ENCODE results near the gene SGSM2.
A peak's percentile ranks its signal among the peaks of the same experiment; 100 is the strongest.
"Not testable (repeated sequence)": the region's sequence is repeated elsewhere in the genome, so short reads cannot be mapped to it uniquely, and the experiment has no call there.

Gene SGSM2, protein sequence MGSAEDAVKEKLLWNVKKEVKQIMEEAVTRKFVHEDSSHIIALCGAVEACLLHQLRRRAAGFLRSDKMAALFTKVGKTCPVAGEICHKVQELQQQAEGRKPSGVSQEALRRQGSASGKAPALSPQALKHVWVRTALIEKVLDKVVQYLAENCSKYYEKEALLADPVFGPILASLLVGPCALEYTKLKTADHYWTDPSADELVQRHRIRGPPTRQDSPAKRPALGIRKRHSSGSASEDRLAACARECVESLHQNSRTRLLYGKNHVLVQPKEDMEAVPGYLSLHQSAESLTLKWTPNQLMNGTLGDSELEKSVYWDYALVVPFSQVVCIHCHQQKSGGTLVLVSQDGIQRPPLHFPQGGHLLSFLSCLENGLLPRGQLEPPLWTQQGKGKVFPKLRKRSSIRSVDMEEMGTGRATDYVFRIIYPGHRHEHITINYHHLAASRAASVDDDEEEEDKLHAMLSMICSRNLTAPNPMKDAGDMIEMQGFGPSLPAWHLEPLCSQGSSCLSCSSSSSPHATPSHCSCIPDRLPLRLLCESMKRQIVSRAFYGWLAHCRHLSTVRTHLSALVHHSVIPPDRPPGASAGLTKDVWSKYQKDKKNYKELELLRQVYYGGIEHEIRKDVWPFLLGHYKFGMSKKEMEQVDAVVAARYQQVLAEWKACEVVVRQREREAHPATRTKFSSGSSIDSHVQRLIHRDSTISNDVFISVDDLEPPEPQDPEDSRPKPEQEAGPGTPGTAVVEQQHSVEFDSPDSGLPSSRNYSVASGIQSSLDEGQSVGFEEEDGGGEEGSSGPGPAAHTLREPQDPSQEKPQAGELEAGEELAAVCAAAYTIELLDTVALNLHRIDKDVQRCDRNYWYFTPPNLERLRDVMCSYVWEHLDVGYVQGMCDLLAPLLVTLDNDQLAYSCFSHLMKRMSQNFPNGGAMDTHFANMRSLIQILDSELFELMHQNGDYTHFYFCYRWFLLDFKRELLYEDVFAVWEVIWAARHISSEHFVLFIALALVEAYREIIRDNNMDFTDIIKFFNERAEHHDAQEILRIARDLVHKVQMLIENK

DNA sequence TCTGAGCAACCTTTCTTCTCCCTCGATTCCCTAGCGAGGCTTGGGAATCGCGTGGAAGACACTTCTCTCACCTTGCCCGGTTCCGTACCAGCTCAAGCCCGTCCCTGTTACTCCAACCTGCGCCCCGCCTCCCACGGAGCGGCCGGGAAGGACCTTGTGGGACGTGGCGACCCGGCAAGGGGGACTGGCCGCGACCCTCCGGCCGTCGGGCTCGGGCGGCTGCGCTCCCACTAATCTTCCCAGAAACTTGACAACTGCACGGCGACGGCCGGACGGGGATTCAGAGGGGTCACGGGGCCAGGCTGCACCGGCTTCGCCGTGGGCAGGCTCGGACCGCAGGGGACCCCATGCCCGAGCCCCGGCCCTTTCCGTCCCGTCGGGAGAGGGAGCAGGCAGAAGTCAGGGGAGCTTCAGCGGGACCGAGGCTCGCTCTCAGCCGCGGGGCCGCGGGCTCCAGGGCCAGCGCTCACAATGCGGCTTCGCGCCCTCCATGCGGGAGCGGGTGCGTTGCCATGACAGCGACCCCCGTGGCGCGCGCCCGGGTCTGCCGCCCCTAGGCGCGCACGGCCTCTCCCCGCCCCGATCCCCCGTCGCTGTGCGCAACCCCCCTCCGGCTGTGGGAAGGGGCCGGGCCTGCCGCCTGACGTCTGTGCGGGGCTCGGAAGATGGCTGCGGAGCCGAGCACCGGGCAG, at the start of gene SGSM2:
Gene SGSM2, plus strand, starts transcription at position 650 of the 692 bp plus-strand sequence. CDS start 188 bp downstream, outside the sequence.
- peak; percentile 78 for DNase-seq

DNA sequence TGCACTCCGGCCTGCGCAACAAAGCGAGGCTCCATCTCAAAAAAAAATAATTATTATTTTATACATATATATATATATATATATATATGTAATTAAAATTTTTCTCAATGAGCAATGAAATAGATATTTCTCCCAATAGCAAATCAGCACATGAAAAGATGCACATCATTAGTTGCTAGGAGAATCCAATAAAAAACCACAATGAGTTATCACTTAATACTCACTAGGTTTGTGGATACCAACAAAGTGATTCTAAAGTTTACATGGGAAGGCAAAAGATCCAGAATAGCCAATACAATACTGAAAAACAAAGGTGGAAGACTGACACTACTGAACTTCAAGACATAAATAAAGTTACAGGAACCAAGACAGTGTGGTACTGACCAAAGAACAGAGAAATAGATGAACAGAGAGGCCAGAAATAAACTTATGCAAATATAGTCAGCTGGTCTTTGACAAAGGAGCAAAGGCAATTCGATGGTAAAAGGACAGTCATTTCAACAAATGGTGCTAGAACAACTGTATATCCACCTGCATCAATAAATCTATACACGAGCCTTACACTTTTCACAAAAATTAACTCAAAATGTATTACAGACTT, 47.3 kb upstream of the SGSM2 start:
- DNase-seq: no peak

DNA sequence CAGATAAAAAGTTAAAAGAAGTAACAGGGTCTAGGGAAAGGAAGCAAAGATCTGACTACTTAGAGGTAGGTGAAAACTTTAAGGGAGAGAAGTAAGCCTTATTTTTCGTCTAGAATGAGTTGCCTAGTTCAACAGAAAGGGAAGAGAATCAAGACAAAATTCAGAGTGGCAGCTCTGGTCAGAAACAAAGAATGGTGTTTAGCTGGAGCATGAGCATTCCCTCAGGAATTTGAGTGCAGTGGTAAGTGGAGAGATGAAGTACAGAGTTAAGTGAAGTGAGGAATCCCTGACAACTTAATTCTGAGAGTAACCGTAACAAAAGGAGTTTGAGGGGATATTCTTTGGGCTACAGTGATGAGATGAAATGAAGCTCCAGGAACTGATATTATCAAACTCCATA, 45.2 kb upstream of the SGSM2 start:
- DNase-seq: no peak

DNA sequence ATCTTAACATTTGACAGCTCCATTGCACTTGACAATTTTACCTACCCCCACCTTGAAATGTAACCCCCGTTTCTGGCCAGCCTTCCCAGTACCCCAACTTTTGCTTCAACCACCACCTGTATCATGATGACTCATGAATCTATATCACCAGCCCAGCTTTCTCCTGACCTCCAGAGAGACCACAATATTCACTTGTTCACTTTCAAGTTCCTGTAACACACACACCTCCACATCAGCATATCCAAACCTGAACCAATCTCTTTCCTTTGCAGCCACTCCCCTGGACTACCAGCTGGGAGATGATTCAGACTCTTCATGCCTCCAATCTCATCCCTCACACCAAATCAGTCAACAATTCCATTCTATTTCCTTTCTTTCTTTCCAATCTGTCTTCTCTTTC, 41.7 kb upstream of the SGSM2 start:
- no peak for DNase-seq

DNA sequence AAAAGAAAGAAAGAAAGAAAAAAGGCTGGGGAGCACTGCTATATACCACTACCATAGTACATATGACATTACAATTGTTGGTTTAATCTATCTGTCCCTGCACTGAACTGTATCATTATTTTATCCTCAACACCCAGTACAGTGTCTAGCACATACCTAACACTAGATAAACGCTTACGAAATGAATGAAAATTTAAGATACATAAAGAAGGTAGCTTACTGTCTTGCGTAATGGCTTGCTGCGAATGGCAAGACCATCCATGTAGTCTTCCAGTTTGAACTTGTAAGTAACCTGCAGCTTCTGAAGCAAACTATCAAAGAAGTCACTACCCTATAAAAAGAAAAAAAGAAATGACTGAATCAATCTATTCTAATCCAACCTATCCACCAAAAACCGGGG, 40.3 kb upstream of the SGSM2 start:
- DNase-seq: no peak

DNA sequence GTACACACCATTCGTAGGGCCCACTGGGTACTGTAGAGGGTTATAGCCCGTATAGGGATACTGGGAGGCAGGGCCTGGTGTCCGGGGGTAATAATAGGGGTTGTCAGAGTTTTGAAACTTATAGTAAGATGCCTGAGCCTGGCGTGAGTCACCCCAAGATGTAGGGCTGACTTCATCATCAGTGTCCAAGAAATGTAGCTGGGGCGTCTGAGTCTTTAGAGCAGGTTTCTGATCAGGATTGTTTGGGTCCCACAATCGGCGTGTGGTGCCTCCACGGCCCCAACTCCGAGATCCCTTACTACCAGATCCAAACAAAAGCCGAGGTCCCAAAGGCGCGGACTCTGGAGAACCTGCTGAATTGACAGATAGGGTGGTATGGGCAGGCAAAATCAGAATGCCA, 38.2 kb upstream of the SGSM2 start:
- DNase-seq: no peak

DNA sequence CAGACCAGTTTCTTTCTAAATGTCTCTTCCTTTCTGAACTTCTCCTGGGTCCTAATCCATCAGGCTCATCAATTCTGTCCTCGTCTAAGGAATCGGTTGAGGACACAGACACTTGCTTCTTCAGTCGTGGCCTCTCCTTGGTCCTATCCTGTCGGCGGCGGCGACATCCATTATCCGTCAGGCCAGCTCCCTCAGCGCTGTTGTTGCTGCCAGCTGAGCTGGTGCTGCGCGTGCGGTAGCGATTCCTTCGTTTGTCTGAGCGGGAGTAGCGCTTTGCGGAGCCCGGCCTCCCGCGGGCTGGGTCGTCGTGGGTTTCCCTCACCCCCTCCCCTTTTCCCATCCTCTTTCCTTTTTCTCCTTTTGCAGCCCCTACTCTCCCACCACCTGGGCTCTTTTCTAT, 37.5 kb upstream of the SGSM2 start:
- DNase-seq: no peak

DNA sequence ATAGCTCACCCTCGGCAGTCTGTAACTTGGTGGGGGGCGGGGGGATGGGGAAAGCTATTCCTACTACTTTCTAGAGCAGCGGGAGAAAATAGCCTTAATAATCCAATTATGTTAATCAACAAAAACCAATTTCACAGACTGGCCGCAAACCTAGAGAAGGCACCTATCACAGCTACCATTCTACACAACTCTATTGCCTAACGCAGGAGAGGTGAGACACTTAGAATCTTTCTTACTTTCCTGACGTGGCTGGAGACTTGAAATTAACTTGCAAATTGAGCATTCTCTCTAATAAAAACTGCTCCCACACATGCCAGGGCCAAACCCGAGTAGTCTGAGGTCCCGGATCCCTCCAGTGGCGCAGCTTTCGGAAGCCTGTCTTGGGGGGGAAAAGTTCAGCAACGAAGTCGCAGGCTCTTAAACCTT, 34.5 kb upstream of the SGSM2 start:
- no peak for DNase-seq

DNA sequence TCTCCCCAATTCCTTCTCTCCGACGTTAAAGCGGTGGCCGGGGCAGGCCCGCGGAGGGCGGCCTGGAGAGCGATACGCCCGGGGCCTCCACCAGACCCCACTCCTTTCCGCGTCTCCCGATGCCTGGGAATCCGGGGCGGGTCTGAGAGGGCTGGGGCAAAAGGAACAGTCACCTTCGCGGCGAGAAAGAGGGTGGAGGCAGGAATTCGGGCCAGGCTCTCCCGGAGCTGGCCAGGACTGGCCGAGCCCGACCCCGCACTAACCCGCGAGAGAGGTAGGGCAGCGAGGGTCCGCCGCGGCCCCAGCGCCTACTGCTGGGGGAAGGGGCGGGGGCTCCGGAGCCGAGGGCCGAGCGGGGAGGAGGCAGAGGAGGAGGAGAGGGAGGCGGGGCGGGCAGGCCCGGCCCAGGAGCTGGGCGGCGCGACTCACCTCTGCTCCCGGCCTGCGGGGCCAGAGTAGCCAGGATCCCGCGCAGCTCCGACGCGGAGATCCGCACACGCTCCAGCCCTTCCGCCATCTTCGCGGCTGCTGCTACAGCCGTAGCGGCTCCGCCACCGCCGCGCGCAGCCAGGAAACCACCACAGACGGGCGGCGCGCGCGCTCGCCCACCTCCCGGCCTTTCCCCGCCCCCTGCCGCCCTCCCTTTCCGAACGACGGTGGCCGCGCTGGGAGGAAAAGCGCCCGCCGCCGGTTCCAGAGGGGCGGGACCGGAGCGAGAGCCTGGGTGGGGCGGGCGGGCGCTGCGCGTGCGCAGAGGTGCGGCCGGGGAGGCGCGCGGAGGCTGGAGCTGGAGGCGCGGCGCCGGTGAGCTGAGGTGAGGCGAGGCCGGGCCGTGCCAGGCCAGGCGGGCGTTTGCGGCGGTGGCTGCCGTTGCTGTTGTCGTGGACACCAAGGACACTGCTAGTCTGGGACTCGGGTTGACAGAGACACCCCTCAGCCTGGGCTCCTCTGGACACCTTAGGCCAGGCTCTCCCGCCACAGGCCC, 33.8 kb upstream of the SGSM2 start, which contains the start of the genes SMG6 and SRR:
Gene SMG6, minus strand, starts transcription at position 582 of the 985 bp plus-strand sequence. Its CDS starts 65 bp downstream, at position 517.
Gene SRR, plus strand, starts transcription at position 747 of the 985 bp plus-strand sequence. CDS start 11,611 bp downstream, outside the sequence.
- peak; percentile 97 for DNase-seq

DNA sequence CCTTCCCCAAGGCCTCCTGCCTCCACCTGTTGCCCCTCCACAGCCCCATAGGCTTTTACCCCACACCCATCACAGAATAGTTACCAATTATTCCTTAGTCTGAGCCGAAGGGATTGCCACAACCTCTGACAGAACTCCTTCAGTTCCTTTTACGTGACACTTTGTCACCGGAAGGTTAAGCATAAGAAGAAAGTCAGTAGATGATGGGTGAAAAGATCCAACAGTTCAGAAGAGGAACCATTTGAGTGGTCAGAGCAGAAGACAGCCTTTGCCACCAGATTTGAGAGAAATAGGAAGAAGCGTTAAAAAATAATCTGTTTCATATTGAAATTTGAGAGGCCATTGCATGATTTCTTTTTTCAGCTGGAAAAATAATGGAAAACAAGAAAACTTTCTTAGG, 32.4 kb upstream of the SGSM2 start:
- DNase-seq: no peak

DNA sequence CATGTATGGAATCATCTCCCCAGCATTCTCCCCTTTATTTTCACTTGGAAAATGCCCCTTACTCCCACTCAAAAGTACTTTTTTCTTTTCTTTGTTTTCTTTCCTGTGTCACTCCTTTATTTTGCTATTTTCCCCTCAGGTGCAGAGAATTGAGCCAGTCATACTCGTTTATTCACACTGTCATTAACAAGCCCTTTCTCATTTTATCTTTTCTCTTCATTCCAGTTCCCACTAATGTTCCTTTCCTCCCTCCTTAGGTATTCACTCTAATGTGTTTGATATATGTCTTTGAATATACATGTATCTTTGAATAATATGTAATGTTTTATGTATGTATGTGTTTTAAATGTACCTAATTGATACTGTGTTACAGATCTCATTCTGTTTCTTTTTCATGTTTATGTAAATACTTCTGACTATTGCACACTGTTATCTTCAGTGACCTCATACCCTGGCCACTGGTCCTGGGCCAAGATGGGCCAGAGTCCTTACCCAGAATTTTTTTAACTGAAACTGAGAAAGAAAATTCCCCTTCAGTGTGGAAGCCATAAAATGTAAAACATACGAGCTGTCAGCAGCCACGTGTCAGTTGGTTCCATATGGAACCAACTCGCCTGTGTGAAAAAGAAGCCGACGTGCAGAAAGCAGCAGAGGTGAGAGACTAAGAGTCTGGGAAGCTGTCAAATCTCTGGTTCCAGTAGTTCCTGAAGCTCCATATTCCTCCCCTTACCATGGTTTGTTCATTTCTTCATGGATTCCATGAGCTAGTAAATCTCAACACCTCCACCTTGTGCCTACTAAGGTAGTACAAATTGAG, 27.8 kb upstream of the SGSM2 start:
- no peak for DNase-seq

DNA sequence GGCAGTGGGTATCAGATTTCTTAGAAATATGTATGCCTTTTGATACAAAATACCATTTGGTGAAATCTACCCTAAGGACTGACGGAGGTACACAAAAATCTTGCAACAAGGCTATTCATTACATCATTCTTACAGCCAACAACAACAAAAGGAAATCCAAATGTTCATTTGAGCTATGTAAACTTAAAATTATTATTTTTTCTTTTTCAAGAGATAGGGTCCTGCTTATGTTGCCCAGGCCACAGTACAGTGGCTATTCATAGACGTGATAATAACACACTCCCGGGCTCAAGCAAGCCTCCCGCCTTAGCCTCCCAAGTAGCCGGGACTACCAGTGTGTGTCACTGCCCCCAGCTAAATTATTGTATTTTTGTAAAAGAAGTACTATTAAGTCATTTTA, 24.6 kb upstream of the SGSM2 start:
- DNase-seq: no peak

DNA sequence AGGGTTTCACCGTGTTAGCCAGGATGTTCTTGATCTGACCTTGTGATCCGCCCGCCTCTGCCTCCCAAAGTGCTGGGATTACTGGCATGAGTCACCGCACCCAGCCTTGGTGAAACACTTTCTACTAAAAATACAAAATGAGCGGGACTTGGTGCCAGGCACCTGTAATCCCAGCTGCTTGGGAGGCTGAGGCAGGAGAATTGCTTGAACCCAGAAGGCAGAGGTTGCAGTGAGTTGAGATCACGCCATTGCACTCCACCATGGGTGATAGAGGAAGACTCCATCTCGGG, 20.4 kb upstream of the SGSM2 start:
- not testable (repeated sequence) for DNase-seq

DNA sequence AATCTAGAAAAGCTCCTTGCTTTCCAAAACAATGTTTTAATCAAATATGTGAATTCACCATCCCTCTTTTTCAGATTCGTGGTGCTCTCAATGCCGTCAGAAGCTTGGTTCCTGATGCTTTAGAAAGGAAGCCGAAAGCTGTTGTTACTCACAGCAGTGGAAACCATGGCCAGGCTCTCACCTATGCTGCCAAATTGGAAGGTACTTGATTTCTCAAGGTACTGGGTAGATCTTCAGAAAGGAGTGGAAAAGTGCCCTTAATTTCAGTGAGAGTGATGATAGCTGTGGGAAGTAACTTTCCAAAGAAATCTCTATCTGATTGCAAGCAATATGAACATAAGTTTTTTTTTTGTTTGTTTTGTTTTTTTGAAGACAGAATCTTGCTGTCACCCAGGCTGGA, 19.5 kb upstream of the SGSM2 start:
- DNase-seq: no peak

DNA sequence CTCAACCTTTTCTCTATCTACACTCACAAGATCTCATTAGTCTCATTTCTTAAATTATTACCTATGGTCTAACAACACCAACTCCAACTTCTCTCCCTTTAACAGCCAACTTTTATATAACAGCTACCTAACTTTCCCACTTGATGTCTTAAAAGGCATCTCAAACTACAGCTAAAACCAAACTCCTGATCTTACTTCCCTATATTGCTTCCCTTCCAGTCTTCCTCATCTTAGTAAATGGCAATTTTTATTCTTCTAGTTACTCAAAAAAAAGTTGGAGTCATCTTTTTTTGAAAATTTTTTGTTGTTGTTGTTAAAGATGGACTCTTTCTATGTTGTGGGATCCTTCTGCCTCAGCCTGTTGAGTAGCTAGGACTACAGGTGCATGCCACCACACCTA, 18.2 kb upstream of the SGSM2 start:
- no peak for DNase-seq

DNA sequence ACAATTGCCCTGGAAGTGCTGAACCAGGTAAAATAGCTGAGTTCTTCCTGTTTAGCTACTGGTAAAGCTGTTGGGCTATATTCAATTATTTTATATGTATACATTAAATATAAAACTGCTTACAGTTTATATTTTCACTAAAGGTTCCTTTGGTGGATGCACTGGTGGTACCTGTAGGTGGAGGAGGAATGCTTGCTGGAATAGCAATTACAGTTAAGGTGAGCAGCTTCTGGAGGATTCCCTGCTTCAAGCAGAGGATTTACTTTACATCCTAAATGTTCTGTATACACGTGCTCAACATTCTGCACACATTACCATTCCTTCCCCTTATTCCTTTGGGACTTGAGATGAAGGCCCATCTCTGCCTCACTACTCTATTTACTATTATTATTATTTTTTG, 15.9 kb upstream of the SGSM2 start:
- no peak for DNase-seq

DNA sequence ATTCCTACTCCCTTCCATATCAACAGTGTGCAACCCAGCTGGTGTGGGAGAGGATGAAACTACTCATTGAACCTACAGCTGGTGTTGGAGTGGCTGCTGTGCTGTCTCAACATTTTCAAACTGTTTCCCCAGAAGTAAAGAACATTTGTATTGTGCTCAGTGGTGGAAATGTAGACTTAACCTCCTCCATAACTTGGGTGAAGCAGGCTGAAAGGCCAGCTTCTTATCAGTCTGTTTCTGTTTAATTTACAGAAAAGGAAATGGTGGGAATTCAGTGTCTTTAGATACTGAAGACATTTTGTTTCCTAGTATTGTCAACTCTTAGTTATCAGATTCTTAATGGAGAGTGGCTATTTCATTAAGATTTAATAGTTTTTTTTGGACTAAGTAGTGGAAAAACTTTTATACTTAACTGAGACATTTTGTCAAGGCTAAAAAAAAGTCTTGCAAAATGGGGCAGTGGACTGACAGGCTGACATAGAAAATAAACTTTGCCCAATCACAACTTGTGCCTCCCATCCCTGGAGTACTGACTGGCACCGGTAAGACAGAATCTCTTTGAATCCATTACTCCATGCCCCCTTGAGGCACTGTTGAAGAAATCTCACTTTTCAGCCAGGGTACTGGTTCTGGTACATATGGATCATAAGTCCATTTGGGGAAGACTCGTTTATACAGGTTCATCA, 13.5 kb upstream of the SGSM2 start:
- no peak for DNase-seq

DNA sequence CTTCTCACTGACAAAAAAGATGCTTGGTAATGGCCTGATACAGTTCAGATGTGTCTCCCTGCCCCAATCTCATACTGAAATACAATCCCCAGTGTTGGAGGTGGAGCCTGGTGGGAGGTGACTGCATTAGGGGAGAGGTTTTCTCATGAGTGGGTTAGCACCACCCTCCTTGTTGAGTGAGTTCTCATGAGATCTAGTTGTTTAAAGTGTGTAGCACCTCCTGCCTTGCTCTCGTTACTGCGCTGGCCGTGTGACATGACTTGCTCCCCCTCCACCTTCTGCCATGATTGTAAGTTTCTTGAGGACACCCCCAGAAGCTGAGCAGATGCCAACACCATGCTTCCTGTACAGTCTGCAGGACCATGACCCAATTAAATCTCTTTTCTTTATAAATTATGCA, 6.0 kb upstream of the SGSM2 start:
- no peak for DNase-seq

DNA sequence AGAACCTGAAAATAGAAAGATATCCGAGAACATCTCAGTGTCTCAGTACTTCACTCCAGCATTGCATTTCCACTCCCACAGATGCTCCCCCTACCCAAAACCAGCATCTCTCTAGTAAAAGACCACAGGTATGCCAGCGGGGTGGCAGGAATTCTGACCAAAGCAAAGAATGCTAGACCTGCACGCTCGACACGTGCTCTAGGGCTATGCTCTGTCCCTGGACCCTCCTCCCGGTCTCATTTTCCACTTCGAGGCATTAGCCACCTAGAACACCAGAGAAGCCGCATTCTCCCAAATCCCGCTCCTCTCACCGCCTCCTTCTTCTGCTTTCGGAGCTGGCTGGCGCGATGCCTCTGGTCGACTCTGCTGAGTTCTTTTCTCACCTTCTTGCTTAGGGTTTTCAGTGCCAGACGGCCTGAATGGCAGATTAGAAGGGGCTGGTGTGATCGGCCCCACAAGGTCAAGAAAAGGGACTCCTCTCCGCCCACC, 1.5 kb upstream of the SGSM2 start:
- DNase-seq: peak; percentile 5
